ENCODE measurements around the gene WBP1. TPM values are rescaled to one million over a fixed set of nuclear protein-coding genes. Genes with fewer than 3 reads are reported as not detected.
"Not testable (repeated sequence)": the region's sequence is repeated elsewhere in the genome, so short reads cannot be mapped to it uniquely, and the experiment has no call there.

Gene WBP1
- total and polyA plus RNA-seq, 3 experiments from 2014 or later = 31.2 to 37.0 (median 31.6) TPM

DNA sequence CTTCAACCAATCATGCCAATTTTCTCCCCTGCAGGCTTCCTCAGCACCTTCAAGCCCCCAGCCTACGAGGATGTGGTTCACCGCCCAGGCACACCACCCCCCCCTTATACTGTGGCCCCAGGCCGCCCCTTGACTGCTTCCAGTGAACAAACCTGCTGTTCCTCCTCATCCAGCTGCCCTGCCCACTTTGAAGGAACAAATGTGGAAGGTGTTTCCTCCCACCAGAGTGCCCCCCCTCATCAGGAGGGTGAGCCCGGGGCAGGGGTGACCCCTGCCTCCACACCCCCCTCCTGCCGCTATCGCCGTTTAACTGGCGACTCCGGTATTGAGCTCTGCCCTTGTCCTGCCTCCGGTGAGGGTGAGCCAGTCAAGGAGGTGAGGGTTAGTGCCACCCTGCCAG lies 1.9 kb downstream of the WBP1 start:
- CTCF ChIA-PET = interaction anchor here (1.0 kb wide), 1 partner anchor 22 kb away, joined by 5 read pairs; the partner anchor contains the start of genes CCDC142 and TTC31
- peaks cover 46 to 64% (median 56%) of the 10 kb centered on the region in 3 donors for H3K4me1 Mint-ChIP-seq
- H3K27ac ChIP-seq (ENCODE audit: low read depth, low read length); H3K9me3 ChIP-seq (ENCODE audit: low read length); H3K27me3 Mint-ChIP-seq; H3K27me3 ChIP-seq (ENCODE audit: insufficient read depth, low read length, poor library complexity, severe bottlenecking); DNase-seq; POLR2A ChIA-PET; H3K9me3 Mint-ChIP-seq; H3K36me3 ChIP-seq (ENCODE audit: insufficient read depth, low read length); H3K4me3 ChIP-seq (ENCODE audit: low read length): not testable (repeated sequence)
- H3K4me3 Mint-ChIP-seq = peak overlapping the region in 5 of 7 donors; percentile 44 to 96 (median 90)
- H3K27ac Mint-ChIP-seq = peak overlapping the region in 6 of 8 donors; percentile 40 to 100 (median 81)
- peaks cover 0 to 42% (median 0%) of the 10 kb centered on the region in 3 donors for H3K36me3 Mint-ChIP-seq
- H3K4me1 ChIP-seq (ENCODE audit: insufficient read depth, low read length) = peaks cover 37% of the 10 kb centered on the region

DNA sequence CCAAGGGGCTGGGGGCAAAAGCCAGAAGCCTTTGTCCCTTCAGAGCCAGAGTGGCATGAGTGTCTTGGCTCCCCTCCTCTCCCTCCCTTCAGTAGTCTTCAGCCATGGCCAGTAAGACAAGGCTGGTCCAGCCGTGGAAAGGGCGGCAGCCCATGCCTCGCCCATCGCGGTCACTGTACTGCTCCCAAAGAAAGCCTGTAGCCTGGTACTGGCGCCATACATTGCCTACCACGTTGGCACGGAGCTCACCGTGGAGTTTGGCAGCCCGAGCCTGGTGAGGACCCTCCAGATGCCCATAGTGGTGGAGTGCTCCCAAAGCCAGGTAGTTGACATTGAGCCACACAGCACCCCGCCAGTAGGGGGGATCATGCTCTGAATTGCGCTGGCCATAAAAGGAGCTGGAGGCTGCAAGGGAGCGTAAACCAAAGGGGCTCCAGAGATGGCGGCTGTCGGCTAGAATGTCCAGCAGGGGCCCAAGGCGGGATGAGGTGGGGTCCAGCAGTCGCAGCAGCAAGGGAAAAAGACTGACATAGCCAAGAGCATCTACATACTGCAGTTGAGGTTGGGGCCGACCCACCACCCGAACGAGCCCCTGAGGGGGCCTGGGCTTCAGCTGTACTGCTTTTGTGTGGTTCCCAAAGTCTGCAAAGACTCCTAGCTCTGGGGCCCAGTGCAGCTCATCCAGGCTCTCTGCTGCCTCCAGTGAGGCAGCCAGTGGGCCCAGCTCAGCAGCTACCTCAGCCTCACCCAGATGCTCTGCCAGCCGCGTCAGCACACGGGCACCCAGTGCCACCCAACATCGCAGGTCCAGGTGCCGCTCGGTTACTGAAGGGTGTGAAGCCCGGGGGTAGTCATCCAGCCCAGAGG lies 3.2 kb downstream of the WBP1 start:
- ChIA-PET CTCF (interaction anchor here (1.0 to 1.6 kb wide), 2 partner anchors 13 to 20 kb away, joined by 4 to 7 read pairs; no protein-coding TSS in a partner anchor), POLR2A (interaction anchor here (0.5 to 0.6 kb wide), 2 partner anchors 18 to 29 kb away, joined by 3 to 7 read pairs; no protein-coding TSS in a partner anchor)
- DNase-seq = no peak
- Histone ChIP-seq H3K27me3 (ENCODE audit: insufficient read depth, low read length, poor library complexity, severe bottlenecking) (no peaks in the 10 kb centered on the region), H3K4me1 (ENCODE audit: insufficient read depth, low read length) (peaks cover 25% of the 10 kb centered on the region), H3K4me3 (ENCODE audit: low read length) (no peak overlapping the region), H3K36me3 (ENCODE audit: insufficient read depth, low read length) (peaks cover 4% of the 10 kb centered on the region), H3K9me3 (ENCODE audit: low read length) (no peaks in the 10 kb centered on the region), H3K27ac (ENCODE audit: low read depth, low read length) (no peak overlapping the region)
- peaks cover 41 to 62% (median 54%) of the 10 kb centered on the region in 3 donors for H3K4me1 Mint-ChIP-seq
- peak overlapping the region in 4 of 7 donors; percentile 8 to 73 (median 36) for H3K4me3 Mint-ChIP-seq
- H3K36me3 Mint-ChIP-seq = peaks cover 0 to 41% (median 0%) of the 10 kb centered on the region in 3 donors
- peaks cover 0 to 2% of the 10 kb centered on the region in 2 donors for H3K27me3 Mint-ChIP-seq
- H3K9me3 Mint-ChIP-seq = no peaks in the 10 kb centered on the region
- H3K27ac Mint-ChIP-seq = peak overlapping the region in 3 of 8 donors; percentile 15 to 40 (median 24)

DNA sequence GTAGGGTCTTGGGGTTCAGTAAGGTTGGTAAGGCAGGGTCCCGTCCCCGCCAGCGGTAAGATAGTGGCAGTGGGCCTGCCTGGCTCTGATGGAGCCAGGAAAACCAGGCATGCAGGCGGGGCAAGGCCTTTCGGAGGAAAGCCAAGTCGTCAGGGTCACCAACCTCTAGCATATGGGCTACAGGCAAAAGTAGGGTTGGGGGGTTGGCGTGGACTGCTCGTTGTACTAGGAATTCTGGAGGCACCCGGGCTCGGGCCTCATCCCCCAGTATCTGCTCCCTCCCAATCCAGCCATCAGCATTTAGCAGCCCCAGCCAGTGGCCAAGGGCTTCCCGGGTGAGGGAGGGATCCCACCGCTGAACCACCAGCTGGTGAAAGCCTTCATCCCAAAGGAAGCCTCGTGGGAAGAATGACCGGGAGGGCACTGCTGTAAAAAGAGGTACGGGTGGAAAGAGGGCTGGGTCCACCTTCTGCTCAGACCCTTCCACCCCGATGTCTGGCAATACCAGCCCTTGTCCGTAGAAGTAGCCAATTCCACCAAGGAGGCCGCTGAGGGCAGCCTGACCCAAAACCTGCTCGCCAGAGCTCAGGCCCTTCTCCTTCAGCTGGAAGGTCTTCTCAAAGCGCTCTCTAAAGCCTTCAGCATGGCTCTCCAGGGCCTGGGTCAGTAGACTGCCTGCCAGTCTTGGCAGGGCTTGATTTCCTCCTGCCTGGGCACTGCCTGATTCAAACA lies 4.0 kb downstream of the WBP1 start:
- Mint-ChIP-seq H3K9me3 (no peaks in the 10 kb centered on the region), H3K27me3 (peaks cover 0 to 2% of the 10 kb centered on the region in 2 donors), H3K36me3 (peaks cover 0 to 40% (median 0%) of the 10 kb centered on the region in 3 donors), H3K4me3 (peak overlapping the region in 2 of 7 donors; percentile 44 to 99), H3K4me1 (peaks cover 33 to 54% (median 46%) of the 10 kb centered on the region in 3 donors), H3K27ac (peak overlapping the region in 3 of 8 donors; percentile 72 to 99 (median 77))
- Histone ChIP-seq H3K4me3 (ENCODE audit: low read length) (no peak overlapping the region), H3K36me3 (ENCODE audit: insufficient read depth, low read length) (peaks cover 4% of the 10 kb centered on the region), H3K4me1 (ENCODE audit: insufficient read depth, low read length) (peaks cover 18% of the 10 kb centered on the region), H3K27me3 (ENCODE audit: insufficient read depth, low read length, poor library complexity, severe bottlenecking) (no peaks in the 10 kb centered on the region), H3K9me3 (ENCODE audit: low read length) (no peaks in the 10 kb centered on the region), H3K27ac (ENCODE audit: low read depth, low read length) (no peak overlapping the region)
- POLR2A ChIA-PET = interaction anchor here (0.5 kb wide), 1 partner anchor 19 kb away, joined by 3 read pairs; no protein-coding TSS in a partner anchor
- DNase-seq = no peak
- CTCF ChIA-PET = interaction anchor here (0.8 to 1.6 kb wide), 3 partner anchors 11 to 19 kb away, joined by 3 to 7 read pairs (median 4); partner anchors contain the start of gene MRPL53

DNA sequence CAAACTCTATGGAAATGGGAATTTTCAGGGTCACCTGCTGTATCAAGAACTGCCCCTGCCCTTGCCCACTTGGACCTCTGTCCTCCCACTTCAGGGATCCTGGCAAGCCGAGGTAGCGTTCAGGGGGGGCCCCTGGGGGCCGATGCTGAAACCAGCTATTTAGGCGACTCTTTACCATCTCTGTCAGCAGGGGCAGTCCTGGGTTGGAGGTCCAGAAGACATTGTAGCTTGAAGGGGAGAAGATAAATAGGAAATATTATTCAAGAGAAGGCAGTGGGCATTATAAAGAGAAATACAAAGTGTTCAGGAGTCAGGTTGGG lies 4.5 kb downstream of the WBP1 start:
- no peak overlapping the region for H3K4me3 ChIP-seq (ENCODE audit: low read length)
- H3K36me3 ChIP-seq (ENCODE audit: insufficient read depth, low read length) = peaks cover 4% of the 10 kb centered on the region
- H3K9me3 ChIP-seq (ENCODE audit: low read length) = no peaks in the 10 kb centered on the region
- Mint-ChIP-seq H3K4me3 (peak overlapping the region; percentile 53 to 99 (median 73)), H3K27ac (peak overlapping the region in 5 of 8 donors; percentile 48 to 99 (median 72)), H3K27me3 (peaks cover 0 to 2% of the 10 kb centered on the region in 2 donors), H3K9me3 (no peaks in the 10 kb centered on the region), H3K36me3 (peaks cover 0 to 36% (median 0%) of the 10 kb centered on the region in 3 donors), H3K4me1 (peaks cover 30 to 53% (median 45%) of the 10 kb centered on the region in 3 donors)
- CTCF ChIA-PET = interaction anchor here (0.8 to 1.6 kb wide), 2 partner anchors 10 to 19 kb away, joined by 3 to 7 read pairs; partner anchors contain the start of gene MRPL53
- no peak overlapping the region for H3K27ac ChIP-seq (ENCODE audit: low read depth, low read length)
- DNase-seq = no peak
- POLR2A ChIA-PET = no interaction called here
- no peaks in the 10 kb centered on the region for H3K27me3 ChIP-seq (ENCODE audit: insufficient read depth, low read length, poor library complexity, severe bottlenecking)
- H3K4me1 ChIP-seq (ENCODE audit: insufficient read depth, low read length) = peaks cover 18% of the 10 kb centered on the region

DNA sequence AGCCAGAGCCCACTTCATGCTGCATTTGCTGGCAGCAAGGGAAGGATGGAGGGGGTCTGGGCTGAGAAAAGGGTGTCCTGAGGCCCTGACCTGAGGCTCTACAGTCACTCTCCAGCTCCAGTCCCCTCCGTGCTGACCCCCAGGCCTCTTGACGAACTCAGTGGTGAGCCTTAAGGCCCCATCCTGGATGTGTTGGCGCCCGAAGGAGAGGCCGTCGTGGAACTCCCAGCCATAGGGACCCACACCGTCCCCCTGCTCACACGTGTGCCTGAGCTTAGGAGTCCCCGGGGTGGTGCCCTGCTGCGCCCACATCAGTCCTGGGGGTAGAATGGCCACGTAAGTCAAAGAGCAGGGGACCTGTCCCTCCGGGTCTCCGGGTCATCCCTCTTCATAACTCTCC lies 6.2 kb downstream of the WBP1 start:
- ChIA-PET CTCF (interaction anchor here (1.2 to 2.8 kb wide), 2 partner anchors 9 to 18 kb away, joined by 3 to 12 read pairs; partner anchors contain the start of genes CCDC142, INO80B and TTC31), POLR2A (interaction anchor here (0.8 to 1.6 kb wide), 2 partner anchors 15 to 17 kb away, joined by 3 to 9 read pairs; no protein-coding TSS in a partner anchor)
- H3K9me3 ChIP-seq (ENCODE audit: low read length) = no peaks in the 10 kb centered on the region
- peak overlapping the region; percentile 80 for H3K4me3 ChIP-seq (ENCODE audit: low read length)
- peak overlapping the region; percentile 53 to 99 (median 76) for H3K27ac Mint-ChIP-seq
- peaks cover 10% of the 10 kb centered on the region for H3K4me1 ChIP-seq (ENCODE audit: insufficient read depth, low read length)
- no peak for DNase-seq
- peaks cover 0 to 26% (median 0%) of the 10 kb centered on the region in 3 donors for H3K36me3 Mint-ChIP-seq
- H3K9me3 Mint-ChIP-seq = no peaks in the 10 kb centered on the region
- peak overlapping the region; percentile 82 for H3K27ac ChIP-seq (ENCODE audit: low read depth, low read length)
- H3K27me3 Mint-ChIP-seq = peaks cover 0 to 2% of the 10 kb centered on the region in 2 donors
- no peaks in the 10 kb centered on the region for H3K27me3 ChIP-seq (ENCODE audit: insufficient read depth, low read length, poor library complexity, severe bottlenecking)
- peaks cover 4% of the 10 kb centered on the region for H3K36me3 ChIP-seq (ENCODE audit: insufficient read depth, low read length)
- peak overlapping the region; percentile 79 to 99 (median 98) for H3K4me3 Mint-ChIP-seq
- peaks cover 18 to 41% (median 33%) of the 10 kb centered on the region in 3 donors for H3K4me1 Mint-ChIP-seq

- Mint-ChIP-seq H3K4me3 (peak overlapping the region; percentile 46 to 89 (median 58)), H3K4me1 (peaks cover 25 to 32% (median 30%) of the 10 kb centered on the region in 3 donors), H3K36me3 (peaks cover 0 to 27% (median 8%) of the 10 kb centered on the region in 3 donors), H3K27ac (peak overlapping the region; percentile 26 to 92 (median 85))
- H3K27ac ChIP-seq (ENCODE audit: low read depth, low read length); H3K27me3 ChIP-seq (ENCODE audit: insufficient read depth, low read length, poor library complexity, severe bottlenecking); H3K27me3 Mint-ChIP-seq; H3K9me3 ChIP-seq (ENCODE audit: low read length); H3K9me3 Mint-ChIP-seq; H3K4me3 ChIP-seq (ENCODE audit: low read length); H3K36me3 ChIP-seq (ENCODE audit: insufficient read depth, low read length); DNase-seq: not testable (repeated sequence)
- ChIA-PET CTCF (interaction anchor here (0.7 to 4.7 kb wide), 2 partner anchors 12 to 61 kb away, joined by 3 to 49 read pairs; partner anchors contain the start of genes CCDC142 and TTC31), POLR2A (interaction anchor here (1.2 to 3.4 kb wide), 3 partner anchors 12 to 16 kb away, joined by 4 to 56 read pairs (median 54); partner anchors contain the start of genes CCDC142, INO80B, TTC31 and WBP1)
- H3K4me1 ChIP-seq (ENCODE audit: insufficient read depth, low read length) = peaks cover 22% of the 10 kb centered on the region
Observed at GRCh38 chr2:74470742-74471141, 12.5 kb downstream of the WBP1 start.

DNA sequence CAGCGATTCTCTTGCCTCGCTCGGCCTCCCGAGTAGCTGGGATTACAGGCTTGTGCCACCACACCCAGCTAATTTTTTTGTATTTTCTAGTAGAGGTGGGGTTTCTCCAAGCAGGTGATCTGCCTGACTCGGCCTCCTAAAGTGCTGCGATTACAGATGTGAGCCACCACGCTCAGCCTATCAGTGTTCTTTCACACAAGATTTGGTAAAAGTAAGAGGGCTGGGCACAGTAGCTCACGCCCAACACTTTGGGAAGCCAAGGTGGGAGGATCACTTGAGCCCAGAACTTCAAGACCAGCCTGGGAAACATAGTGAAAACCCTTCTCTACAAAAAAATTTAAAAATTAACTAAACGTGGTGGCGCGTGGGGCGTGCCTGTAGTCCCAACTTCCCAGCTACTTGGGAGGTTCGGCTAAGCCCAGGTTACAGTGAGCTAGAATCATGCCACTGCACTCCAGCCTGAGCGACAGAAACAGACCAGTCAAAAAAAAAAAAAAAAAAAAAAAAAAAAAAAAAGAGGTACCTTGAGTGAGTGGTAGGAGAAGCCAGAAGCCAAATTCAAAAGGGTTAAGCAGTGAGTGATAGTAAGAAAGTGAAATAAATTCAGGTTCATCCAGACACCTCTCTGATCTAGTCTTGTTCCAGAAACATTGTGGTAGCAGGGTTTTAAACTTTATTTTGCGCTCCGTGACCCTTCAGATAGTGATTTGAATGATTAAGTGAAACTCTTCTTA lies 13.3 kb downstream of the WBP1 start:
- ChIA-PET CTCF (interaction anchor here (0.7 to 4.7 kb wide), 4 partner anchors 11 to 62 kb away, joined by 3 to 49 read pairs (median 7); partner anchors contain the start of genes CCDC142, TTC31 and WBP1), POLR2A (interaction anchor here (0.6 to 3.4 kb wide), 7 partner anchors 11 to 105 kb away, joined by 3 to 56 read pairs (median 4); partner anchors contain the start of genes C2orf81, CCDC142, INO80B and TTC31)
- no peaks in the 10 kb centered on the region for H3K9me3 ChIP-seq (ENCODE audit: low read length)
- Mint-ChIP-seq H3K27me3 (peaks cover 0 to 5% of the 10 kb centered on the region in 2 donors), H3K9me3 (no peaks in the 10 kb centered on the region), H3K36me3 (peaks cover 0 to 27% (median 8%) of the 10 kb centered on the region in 3 donors), H3K4me3 (peak overlapping the region; percentile 93 to 98 (median 96)), H3K4me1 (peaks cover 21 to 27% (median 25%) of the 10 kb centered on the region in 3 donors), H3K27ac (peak overlapping the region; percentile 97 to 100 (median 99))
- no peaks in the 10 kb centered on the region for H3K27me3 ChIP-seq (ENCODE audit: insufficient read depth, low read length, poor library complexity, severe bottlenecking)
- H3K4me1 ChIP-seq (ENCODE audit: insufficient read depth, low read length) = peaks cover 22% of the 10 kb centered on the region
- peak overlapping the region; percentile 95 for H3K4me3 ChIP-seq (ENCODE audit: low read length)
- peaks cover 5% of the 10 kb centered on the region for H3K36me3 ChIP-seq (ENCODE audit: insufficient read depth, low read length)
- DNase-seq = no peak
- H3K27ac ChIP-seq (ENCODE audit: low read depth, low read length) = peak overlapping the region; percentile 83
